GM21528 (cell line): ENCODE data around the gene KIF1A.

Experiments
- ATAC-seq: cut with Tn5 transposase; IDR thresholded peaks from one replicate; pipeline ENCODE4 v1.9.1; 2021; ENCODE audit warnings: mild to moderate bottlenecking, moderate library complexity; ENCODE audit not compliant: unreplicated experiment, low FRiP score

The KIF1A gene

DNA sequence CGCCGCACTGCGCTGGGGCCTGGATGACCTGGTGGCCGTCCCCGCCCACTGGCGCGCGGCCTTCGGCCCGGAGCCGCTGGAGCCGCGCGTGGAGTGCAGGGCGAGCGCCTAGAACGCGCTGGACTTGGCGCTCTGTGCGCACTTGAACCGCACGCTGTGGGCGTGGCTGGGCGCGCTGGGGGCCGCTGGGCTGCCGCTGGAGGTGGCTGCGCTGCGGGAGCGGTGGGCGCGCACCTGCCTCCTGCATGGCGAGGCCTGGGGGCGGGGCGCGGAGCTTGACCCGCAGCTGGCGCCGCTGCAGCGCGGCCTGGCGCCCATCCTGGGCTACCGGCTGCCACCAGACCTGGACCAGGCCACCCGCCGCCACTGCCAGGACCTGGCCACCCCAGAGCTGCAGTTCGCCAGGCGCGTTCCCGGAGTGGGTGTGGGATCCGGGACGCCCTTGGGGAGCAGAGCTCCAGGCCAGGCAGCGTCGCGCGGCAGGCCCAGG lies 147.3 kb downstream of the KIF1A start:
- no peak for ATAC-seq

DNA sequence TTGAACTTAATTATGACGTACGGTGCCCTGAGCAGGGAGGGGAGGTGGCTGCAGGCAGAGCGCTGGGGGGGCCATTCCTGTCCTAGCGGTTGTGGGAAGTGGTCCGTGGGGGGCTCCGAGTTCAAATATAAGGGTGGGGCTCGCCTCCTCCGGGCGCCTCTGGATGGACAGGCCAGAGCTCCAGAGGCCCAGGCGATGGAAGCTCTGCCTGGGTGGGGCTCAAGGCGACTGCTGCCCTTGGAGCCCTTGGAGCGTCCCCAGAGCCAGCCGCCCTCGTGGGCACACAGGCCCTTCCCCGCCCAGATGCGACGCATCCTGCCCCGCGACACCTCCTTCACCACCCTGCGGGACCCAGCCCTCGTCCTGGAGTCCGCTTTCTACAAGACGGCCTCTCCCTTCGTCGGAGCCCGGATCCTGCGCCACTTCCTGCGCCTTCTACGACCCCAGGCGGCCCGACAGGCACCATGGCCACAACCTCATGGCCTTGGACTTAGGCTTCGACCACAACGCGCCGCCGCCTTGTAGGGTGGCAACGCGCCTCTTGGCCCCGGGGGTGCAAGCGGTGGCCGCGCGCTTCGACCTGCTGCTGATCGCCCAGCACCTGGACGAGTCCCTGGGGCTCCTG lies 147.8 kb downstream of the KIF1A start:
- no peak for ATAC-seq

GRCh38 chr2:240670950-240671349 lies 149.1 kb downstream of the KIF1A start:
- ATAC-seq: no peak

DNA sequence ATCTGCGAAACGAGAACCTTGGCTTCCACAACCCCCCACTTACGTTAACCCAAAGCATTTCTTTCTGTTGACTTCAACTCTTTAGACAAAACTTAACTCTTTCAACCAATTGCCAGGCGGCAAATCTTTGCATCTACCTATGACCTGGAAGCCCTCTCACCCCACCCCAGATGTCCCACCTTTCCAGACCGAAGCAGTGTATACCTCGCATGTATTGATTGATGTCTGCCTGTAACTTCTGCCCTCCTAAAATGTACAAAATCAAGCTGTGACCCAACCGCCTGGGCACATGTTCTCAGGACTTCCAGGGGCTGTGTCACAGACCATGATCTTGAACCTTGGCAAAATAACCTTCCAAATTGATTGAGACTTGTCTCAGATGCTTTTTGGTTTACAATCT lies 149.6 kb downstream of the KIF1A start:
- ATAC-seq: no peak

GRCh38 chr2:240664622-240665021 lies 155.4 kb downstream of the KIF1A start:
- no peak for ATAC-seq
